ENCODE measurements around the gene TAF11L7.

DNA sequence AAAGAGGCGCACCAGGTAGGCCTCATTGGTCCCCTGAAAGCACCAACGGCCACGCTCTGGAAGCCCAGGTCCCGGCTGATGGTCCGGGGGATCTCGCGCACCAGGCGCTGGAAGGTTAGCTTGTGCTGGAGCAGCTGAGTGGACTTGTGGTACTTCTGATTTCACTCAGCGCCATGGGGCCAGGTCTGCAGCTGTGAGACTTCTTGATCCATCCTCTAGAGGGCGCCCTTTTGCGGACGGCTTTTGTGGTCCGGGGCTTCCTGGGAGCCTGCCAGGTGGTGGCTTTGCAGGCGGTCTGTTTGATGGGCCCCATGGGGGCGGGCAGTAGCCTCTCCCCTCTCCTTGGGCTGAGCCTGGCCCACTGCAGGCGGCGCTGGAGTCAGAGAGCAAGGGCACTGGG, 35.1 kb upstream of the TAF11L7 start:
- TF ChIP-seq POLR2AphosphoS5 (IDR thresholded peaks at IDR 0.05) (no peak), EZH2 (IDR thresholded peaks at IDR 0.05; ENCODE audit: borderline replicate concordance, insufficient read depth, low read length, poor library complexity, severe bottlenecking) (no peak), EP300 (conservative IDR thresholded peaks at IDR 0.05; ENCODE audit: poor library complexity, severe bottlenecking) (no peak)
- TF ChIP-seq, protein P1, sequence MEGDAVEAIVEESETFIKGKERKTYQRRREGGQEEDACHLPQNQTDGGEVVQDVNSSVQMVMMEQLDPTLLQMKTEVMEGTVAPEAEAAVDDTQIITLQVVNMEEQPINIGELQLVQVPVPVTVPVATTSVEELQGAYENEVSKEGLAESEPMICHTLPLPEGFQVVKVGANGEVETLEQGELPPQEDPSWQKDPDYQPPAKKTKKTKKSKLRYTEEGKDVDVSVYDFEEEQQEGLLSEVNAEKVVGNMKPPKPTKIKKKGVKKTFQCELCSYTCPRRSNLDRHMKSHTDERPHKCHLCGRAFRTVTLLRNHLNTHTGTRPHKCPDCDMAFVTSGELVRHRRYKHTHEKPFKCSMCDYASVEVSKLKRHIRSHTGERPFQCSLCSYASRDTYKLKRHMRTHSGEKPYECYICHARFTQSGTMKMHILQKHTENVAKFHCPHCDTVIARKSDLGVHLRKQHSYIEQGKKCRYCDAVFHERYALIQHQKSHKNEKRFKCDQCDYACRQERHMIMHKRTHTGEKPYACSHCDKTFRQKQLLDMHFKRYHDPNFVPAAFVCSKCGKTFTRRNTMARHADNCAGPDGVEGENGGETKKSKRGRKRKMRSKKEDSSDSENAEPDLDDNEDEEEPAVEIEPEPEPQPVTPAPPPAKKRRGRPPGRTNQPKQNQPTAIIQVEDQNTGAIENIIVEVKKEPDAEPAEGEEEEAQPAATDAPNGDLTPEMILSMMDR (IDR thresholded peaks at IDR 0.05; ENCODE audit: poor library complexity, severe bottlenecking): no peak

Measured in neural cell (in vitro differentiated cells).